GM18861 (cell line): ENCODE measurements around the gene MEIKIN.

Source experiments
- ATAC-seq: cut with Tn5 transposase; IDR thresholded peaks from one replicate; pipeline ENCODE4 v1.9.1; 2021; ENCODE audit not compliant: unreplicated experiment

MEIKIN gene

DNA sequence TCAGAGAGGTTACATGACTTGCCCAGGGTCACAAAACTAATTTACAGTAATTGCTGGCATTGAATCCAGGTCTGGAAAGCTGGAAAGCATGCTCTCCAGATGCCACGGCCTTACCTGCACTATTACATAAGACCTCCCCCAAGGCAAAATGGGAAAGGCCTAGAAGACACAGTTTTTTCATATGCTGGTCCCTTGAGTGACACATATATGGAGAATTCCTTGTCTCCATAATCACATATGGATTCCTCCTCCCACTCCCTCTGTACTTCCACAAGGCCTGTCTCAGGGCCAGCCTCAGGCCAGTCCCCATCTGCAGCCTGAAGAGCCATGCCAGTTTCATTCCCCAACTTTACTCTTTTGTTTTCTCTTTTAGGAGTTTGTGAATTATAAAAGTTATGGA is 28.6 kb upstream of the MEIKIN start:
- ATAC-seq: no peak

DNA sequence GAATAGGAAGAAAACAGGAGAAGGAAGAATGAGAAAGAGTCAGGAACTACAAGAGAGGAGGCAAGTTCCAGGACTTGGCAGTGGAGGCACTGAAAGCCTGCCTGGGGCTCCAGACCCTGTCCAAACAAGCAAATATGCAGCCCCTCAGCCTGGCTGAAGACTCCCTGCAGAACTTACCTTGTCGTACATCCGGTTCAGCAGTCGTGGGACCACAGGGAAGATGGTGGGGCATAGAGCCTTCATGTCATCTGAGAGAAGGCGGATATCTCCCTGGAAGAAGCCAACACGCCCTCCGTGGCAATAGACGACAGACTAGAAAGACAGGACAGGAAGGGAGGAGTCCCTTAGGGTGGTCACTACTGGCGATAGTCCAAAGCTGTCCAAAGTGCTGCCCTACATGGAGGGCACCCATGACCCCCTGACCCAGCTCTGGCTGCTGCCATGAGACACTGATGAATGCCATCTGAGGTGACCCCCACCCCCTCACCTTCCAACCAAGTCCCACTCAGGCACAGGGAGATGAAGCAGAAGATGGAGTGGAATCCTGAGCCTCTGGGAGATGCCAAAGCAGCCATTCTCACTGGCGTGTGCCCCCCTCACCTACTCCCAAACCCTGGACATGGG is 27.7 kb upstream of the MEIKIN start:
- no peak for ATAC-seq

DNA sequence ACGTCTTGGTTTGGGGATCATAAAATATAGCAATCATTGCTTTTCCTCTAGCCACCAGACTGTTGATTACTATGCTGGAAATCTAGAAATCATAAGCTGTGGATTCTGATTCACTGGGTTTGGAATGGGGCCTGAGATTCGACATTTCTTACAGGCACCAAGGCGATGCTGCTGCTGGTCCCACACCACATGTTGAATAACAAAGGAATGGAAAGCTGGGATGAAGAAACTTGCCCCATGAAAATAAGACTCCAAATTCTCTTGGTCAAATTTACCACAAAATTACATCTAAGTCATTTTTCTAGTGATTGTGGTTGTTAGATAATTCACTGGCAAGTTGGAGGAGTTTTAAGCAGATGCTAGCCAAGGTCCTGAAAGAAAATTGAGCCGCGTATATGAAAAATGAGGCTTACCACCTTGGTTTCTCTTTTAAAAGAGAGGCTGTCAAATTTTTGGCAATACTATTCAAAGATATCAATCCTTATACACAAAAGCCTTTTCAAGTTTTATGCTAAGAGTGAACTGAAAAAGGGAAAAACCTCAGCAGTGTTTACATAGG is 23.0 kb upstream of the MEIKIN start:
- no peak for ATAC-seq

DNA sequence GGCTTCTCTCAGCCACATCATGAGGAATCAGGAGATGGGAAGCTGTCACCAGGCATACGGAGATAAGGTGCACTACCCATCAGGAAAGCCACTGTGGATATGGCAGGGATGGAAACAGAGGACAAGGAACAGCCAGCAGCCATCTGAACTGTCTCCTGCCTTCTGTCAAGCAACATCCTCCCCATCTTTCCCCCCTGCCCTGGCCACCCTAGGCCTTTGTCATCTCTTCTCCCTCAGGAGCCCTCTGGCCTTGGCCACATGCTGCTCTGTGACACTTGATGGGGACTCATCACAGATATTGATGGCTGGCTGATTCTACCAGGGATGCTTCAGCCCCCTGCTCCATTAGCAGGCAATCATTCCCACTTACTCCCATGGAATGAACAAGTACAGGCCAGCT is 21.1 kb upstream of the MEIKIN start:
- no peak for ATAC-seq

DNA sequence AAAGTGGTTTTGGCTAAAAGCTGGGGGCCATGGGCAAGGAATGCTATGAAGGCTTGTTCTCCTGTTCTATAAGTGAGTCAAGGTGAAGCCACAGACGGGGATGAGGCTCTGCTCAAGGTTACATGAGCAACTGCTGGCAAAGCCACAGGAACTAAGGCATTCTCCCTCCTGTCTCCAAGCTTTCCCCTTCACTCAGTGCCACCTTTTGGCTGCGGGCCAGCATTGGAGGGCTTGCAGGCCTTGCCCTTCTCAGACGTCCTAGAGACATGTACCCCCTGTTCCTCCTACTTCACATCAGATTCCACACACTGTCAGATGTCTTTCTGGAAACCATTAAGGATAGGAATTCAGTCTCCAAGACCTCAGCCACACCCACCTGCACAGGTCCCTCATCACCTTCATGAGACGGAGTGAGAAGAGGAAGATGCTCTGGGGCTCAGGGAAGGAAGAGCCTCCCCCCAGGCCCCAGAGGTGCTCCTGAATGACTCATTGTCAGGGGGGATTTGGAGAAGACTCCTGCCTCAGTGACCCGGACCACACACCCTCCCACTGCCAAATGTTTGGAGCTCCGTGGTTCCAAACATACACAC is 20.5 kb upstream of the MEIKIN start:
- ATAC-seq: no peak

- ATAC-seq: no peak
Observed at GRCh38 chr5:131959906-131960305, 14.4 kb upstream of the MEIKIN start.

DNA sequence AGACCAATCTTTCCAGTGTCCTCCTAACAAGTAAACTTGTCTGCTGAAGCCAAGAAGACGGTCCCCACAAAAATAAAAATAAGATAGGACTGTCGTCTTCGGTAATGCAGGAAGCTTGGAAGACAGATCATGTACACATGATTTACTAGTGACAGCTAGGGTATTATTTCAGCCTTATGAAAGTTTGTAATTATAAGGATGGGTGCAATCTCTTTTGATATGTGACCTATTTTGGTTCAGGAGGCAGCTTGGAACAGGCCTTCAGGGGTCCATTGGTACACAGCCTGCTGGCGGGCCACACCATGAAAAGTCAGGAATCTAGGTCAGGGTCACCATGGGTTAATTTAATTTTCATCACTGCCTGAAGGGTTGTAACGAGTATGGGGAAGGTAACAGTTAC is 13.7 kb upstream of the MEIKIN start:
- no peak for ATAC-seq

DNA sequence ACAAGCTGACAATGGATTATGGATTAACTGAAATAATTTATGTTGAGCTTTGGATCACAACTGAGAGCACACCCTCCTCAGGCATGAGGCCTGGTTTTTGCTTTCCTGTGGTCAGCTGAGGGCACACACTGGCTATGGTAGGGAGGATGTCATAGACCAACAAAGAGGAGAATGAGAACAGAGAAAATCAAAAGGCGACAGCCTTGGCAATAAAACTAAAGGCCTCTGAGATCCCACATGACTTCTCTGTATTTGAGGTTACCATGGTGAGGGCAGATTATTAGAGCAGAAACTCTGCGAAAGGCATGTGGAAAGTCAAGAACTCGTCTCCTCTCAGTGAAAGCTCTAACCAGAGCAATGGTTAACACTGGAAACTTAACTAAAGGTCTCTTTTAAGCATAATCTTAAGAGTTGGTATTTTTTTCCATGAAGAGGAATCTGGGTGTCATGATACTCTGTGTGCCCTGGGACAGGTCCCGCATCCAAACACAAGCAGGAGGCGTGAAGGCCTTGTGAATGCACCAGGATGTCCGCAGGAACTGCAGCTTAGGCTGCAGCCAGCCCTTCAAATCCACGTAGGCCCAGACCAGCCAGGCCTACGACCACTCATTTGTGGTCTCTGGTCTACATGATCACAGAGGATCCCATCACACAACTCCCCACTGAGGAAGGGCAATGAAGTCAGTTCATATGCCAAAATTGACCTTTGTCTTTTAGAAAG is 12.4 kb upstream of the MEIKIN start:
- no peak for ATAC-seq

GRCh38 chr5:131953969-131954368 is 8.5 kb upstream of the MEIKIN start:
- no peak for ATAC-seq

DNA sequence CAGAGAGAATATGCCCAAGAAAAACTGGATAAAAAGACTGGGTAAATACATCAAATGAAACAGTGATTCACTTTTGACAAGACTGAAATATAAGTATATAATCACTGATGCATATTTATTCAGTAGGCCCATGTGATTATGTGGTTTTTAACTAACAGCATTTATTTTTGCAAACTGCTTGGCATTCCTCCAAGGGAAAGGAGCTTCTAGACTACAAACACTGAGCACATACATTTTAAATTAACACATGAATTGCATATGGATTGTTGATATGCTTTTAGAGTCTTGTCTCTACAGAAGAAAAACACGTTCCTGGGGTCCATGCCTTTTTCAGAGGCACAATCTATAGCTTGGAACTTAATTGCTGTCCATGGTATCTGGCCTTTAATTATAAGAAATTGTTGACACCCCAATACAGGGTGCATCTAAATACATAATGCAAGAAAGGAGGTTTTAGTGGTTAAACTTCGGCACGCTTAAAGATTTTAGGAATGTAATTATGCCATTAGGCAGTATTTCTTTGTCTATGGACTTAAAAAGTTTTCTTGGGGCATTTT is 6.9 kb upstream of the MEIKIN start:
- ATAC-seq: no peak

GRCh38 chr5:131950706-131951105 is 5.2 kb upstream of the MEIKIN start:
- ATAC-seq: no peak

DNA sequence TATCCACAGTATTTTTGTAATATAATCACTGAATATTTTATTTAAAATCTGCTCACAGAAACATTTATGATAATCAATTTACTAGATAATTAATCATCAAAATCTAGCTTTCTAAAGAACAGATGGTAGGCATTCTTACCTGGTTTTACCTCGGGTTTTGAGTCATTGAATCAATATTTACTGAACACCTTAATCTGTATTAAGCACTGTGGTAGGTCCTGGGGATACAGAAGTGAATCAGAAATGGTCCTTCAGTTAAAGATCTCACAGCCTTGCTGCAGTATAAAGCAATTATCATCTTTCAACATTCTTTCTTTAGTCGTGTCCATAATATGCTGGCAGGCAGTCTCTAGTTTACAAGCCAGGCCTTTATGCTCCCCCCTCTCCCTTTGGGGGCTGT is 2.0 kb upstream of the MEIKIN start:
- ATAC-seq: no peak

- ATAC-seq: no peak
Observed at GRCh38 chr5:131944702-131945550, 537 bp downstream of the MEIKIN start.

DNA sequence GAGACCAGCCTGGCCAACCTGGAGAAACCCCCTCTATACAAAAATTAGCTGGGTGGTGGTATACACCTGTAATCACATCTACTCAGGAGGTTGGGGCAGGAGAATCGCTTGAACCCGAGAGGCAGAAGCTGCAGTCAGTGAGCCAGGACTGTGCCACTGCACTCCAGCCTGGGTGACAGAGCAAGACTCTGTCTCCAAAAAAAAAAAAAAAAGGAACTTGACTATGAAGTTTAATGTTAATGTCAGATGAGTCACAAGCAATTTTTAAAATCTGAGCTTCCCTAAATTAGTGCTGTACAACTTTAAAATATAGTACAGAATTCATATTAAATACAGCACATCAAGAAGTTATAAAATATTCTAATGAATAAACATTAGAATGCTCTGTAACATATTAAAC is 1.5 kb downstream of the MEIKIN start:
- ATAC-seq: no peak

GRCh38 chr5:131942016-131942415 is 3.4 kb downstream of the MEIKIN start:
- no peak for ATAC-seq

DNA sequence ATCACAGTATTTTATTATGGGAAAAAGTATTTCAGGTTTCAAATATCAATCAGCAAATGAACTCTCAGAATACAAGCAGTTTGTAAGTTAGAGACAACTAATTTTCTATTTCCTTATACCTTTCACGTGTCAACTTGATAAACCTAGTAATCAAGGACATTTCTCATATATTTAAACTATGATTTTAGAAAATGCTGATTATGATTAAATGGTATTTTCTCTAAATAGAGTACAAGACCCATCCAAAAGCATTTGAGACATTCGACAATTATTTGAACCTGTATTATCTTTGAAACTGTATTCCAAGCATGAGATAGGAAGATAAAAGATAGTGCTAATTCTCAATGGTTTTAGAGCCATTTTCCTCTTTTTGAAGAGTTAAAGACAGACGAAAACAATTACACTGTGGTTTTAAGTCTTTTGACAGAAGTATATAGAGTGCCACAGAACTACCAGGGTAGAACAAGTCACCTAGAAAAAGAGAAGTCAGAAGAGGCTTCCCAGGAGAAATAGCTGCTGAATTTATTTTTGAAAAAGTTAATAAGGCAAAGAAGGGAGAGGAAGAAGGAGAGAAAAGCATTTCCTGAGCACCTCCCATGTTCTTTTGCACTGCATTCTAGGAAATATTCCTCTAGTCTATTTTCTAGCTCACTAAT is 5.6 kb downstream of the MEIKIN start:
- no peak for ATAC-seq

DNA sequence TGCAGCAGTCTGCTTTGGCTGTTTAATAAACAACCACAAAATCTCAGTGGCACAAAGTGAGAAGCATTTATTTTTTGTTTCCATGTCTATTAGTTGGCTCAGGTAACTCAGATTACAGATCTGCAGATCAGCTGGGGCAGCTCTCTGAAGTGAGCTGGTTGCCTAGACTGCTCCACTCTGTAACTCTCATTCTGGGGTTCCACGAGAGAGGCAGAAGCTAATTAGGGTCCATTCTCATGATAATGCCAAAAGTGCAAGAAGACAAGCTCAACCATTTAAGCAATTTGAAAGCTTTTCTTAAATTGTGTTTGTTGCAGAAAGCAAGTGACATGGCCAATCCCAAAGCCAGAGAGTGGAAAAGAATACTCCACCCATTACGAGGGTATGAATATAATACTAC is 13.2 kb downstream of the MEIKIN start:
- no peak for ATAC-seq

DNA sequence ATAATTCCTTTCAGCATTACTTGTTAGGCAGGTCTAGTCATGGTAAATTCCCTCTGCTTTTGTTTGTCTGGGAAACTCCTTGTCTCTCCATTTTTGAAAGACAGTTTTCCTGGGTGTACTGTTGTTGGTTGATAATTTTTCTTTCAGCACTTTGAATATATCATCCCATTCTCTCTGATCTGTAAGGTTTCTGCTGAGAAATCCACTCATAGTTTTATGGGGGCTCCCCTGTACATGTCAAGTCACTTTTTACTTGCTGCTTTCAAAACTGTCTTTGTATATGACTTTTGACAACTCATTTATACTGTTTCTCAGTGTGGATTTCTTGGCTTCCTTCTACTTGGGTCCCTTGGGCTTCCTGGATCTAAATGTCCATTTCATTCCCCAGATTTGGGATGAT is 16.5 kb downstream of the MEIKIN start:
- no peak for ATAC-seq

DNA sequence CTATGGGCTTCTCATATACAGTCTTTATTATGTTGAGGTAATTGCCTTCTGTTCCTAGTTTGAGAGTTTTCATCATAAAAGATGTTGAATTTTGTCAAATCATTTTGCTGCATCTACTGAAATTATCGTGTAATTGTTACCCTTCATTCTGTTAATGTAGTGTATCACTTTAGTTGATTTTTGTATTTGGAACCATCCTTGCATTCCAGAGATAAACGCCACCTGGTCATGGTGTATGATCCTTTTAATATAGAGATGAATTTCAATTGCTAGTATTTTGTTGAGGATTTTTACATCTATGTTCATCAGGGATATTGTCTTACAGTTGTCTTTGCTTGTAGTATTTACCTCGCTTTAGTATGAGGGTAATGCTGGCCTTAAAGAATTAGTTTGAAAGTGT is 19.3 kb downstream of the MEIKIN start:
- ATAC-seq: no peak

GRCh38 chr5:131916481-131916880 is 29.0 kb downstream of the MEIKIN start:
- no peak for ATAC-seq

DNA sequence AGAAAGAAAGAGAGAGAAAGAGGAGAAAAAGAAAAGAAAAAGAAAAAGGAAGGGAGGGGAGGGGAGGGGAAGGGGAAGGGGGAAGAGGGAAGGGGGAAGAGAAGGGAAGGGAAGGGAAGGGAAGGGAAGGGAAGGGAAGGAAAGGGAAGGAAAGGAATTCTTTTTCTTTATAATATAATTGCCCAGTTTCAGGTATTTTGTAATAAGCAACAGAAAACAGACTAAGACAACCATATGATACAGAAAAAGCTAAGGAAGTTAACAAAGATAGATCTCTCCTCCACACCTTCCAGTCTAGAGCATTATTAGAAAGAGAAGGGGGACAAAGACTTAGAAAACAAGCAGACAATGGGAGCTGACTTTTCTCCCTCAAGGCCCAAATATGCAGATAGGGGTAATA is 31.0 kb downstream of the MEIKIN start:
- no peak for ATAC-seq
